Islet of Langerhans (tissue), 1 donor: ENCODE data around the gene TNFSF12.

Source experiments
- FAIRE-seq: peaks from one replicate; lab custom pipeline; 2011; peaks lifted over from hg19 to GRCh38; lab: Jason Lieb, UNC

The TNFSF12 gene

DNA sequence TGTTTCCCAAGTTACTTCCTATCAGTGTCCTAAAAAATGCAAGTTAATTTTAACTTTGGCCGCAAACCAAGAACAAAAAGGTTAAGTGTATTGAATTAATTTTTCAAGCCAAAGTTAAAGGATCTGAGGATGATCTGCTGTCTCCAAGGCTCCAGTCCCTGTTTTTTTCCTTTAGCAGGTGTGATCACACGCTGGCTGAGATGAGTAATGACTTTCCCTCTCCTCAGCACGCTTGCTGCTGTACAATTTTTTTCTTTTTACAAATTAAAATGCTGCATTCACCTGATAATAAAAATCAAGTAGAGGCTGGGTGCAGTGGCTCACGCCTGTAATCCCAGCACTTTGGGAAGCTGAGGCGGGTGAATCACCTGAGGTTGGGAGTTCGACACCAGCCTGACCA is 3.9 kb upstream of the TNFSF12 start:
- FAIRE-seq = no peak

GRCh38 chr17:7549401-7550055 is 670 bp downstream of the TNFSF12 start:
- FAIRE-seq = no peak

GRCh38 chr17:7550344-7550743 is 1.5 kb downstream of the TNFSF12 start:
- FAIRE-seq = no peak

DNA sequence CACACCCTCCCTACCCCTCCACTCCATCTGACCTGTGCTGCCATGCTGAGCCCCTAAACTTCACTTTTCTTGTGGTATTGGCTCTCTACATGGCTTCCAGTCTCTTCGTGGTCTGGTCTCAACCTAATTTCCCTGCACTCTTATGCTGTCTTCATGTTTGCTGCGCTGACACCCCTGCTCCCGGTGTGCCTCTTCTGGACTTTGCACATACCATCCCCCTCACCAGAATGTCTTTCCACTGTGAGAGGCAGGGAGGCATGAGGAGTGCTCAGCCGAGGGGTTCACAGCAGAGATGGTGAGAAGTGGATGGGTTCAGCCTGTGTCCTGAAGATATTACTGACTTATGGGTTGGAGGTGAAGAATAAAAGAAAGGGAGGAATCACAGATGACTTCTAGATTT is 2.5 kb downstream of the TNFSF12 start:
- FAIRE-seq = no peak

GRCh38 chr17:7552621-7553051 is 3.8 kb downstream of the TNFSF12 start:
- FAIRE-seq = no peak

GRCh38 chr17:7553356-7553755 is 4.5 kb downstream of the TNFSF12 start:
- no peak for FAIRE-seq

DNA sequence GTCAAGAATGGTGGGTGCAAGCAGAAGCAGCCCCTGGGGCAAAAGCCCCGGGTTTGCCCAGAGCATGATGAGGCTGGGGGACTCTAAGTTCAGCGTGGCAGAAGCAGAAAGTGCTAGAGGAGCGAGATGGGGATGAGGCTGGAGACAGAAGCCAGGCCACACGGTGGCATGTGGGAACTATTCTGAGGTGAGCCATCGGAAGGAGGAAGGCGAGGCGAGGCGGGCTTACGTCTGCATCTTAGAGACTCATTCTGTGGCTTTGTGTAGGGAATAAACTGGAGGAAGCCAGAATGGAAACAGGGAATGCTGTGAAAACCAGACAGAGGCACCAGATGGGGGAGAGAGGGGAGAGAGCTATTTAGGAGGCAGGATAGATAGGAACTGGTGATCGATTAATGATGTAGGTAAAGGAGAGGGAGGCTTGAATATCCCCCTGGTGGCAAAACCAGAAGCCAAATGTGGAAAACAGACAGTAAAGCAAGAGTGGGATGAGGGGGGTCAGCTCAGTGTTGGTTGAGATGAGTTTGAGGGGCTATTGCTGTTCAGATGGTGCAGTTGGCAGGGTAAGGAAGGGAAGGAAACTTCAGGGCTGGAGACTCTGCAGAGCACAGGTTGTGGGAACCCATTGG is 6.6 kb downstream of the TNFSF12 start:
- FAIRE-seq = no peak

DNA sequence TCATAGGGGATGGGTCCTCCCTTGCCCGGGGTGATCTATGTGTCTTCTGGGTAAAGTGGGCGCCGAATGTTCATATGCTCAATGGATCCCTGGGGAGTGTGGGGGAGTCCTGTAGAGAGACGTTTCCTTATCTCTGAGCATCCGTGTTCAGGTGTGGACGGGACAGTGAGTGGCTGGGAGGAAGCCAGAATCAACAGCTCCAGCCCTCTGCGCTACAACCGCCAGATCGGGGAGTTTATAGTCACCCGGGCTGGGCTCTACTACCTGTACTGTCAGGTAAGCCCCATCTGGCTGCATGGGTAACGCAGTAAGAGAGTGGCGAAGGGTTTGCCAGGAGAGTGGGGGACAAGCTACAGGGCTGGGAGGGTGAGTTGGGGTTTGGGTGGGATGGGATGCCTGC is 7.8 kb downstream of the TNFSF12 start:
- no peak for FAIRE-seq

DNA sequence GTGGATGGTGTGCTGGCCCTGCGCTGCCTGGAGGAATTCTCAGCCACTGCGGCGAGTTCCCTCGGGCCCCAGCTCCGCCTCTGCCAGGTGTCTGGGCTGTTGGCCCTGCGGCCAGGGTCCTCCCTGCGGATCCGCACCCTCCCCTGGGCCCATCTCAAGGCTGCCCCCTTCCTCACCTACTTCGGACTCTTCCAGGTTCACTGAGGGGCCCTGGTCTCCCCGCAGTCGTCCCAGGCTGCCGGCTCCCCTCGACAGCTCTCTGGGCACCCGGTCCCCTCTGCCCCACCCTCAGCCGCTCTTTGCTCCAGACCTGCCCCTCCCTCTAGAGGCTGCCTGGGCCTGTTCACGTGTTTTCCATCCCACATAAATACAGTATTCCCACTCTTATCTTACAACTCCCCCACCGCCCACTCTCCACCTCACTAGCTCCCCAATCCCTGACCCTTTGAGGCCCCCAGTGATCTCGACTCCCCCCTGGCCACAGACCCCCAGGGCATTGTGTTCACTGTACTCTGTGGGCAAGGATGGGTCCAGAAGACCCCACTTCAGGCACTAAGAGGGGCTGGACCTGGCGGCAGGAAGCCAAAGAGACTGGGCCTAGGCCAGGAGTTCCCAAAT is 8.4 kb downstream of the TNFSF12 start:
- FAIRE-seq = no peak

DNA sequence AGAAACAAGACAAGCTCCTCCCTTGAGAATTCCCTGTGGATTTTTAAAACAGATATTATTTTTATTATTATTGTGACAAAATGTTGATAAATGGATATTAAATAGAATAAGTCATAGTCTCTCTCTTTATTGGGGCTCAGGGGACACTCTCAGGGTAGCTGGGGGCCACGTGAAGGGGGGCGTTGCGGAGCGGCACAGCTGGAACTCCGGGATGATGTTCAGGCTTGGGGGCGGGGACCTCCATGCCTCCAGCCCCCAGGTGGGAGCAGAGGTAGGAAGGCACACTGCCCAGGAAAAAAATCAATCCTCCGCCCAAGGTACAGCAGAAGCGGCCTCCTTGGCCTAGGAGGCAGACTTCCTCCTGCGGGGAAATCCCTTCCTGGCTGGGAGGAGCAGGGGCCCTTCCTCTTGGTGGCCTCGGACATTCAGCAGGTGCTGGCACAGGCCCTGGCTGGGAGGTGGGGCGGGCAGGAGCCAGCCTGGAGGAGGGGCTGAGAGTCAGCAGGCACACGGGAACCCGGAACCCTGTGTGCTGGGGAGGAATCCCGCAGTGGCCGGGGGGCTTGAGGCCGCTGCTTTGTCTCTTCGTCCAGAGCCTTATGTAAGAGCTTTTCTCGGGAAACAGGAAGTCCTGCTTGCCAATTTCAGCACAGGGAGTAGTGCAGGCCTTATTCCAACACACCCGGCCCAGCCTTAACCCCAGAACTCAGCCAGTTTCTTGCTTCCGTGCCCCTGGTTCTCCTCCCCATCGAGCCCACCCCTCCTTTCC is 9.1 kb downstream of the TNFSF12 start:
- FAIRE-seq = no peak

DNA sequence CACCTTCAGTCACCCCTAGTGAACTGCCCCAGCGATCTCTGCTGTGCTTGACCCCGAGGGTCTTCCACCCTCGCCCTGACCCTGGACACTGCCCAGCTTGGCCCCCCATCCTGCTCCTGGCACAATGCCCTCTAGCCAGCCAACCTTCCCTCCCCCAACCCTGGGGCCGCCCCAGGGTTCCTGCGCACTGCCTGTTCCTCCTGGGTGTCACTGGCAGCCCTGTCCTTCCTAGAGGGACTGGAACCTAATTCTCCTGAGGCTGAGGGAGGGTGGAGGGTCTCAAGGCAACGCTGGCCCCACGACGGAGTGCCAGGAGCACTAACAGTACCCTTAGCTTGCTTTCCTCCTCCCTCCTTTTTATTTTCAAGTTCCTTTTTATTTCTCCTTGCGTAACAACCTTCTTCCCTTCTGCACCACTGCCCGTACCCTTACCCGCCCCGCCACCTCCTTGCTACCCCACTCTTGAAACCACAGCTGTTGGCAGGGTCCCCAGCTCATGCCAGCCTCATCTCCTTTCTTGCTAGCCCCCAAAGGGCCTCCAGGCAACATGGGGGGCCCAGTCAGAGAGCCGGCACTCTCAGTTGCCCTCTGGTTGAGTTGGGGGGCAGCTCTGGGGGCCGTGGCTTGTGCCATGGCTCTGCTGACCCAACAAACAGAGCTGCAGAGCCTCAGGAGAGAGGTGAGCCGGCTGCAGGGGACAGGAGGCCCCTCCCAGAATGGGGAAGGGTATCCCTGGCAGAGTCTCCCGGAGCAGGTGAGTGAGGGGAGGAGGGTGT is 9.9 kb downstream of the TNFSF12 start, which contains the start of gene TNFSF13:
TSS of gene TNFSF13 (plus strand) at position 207 of the 776 bp plus-strand sequence. CDS start at position 497, 290 bp downstream.
- no peak for FAIRE-seq

DNA sequence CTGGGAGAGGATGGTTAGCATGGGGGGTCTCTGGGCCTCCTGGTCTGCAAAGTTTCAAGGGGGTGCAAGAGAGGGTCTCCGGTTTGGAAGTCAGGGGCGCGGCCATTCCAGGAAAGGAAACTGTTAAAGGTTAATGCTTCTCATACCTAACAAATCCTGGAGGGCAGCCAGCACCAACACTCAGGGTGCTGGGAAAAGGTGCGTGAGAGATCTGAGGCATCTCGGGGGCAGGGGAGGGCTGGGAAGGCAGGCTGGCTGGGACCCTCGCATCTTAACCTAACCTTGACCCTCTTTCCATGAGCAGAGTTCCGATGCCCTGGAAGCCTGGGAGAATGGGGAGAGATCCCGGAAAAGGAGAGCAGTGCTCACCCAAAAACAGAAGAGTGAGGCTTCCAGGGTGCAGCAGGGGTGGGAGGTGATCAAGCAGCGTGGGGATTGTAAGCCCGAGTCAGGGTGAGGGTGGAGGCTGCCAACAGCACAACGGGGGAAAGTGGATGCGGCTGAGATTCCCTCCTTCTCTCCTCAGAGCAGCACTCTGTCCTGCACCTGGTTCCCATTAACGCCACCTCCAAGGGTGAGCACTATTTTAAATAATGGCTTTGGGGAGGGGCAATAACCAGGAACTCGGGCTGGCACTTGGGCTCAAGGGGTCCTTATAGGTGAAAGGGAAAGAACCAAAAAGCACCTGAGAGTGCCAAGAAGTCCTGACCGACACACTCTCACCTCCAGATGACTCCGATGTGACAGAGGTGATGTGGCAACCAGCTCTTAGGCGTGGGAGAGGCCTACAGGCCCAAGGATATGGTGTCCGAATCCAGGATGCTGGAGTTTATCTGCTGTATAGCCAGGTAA is 10.7 kb downstream of the TNFSF12 start:
- FAIRE-seq = no peak

DNA sequence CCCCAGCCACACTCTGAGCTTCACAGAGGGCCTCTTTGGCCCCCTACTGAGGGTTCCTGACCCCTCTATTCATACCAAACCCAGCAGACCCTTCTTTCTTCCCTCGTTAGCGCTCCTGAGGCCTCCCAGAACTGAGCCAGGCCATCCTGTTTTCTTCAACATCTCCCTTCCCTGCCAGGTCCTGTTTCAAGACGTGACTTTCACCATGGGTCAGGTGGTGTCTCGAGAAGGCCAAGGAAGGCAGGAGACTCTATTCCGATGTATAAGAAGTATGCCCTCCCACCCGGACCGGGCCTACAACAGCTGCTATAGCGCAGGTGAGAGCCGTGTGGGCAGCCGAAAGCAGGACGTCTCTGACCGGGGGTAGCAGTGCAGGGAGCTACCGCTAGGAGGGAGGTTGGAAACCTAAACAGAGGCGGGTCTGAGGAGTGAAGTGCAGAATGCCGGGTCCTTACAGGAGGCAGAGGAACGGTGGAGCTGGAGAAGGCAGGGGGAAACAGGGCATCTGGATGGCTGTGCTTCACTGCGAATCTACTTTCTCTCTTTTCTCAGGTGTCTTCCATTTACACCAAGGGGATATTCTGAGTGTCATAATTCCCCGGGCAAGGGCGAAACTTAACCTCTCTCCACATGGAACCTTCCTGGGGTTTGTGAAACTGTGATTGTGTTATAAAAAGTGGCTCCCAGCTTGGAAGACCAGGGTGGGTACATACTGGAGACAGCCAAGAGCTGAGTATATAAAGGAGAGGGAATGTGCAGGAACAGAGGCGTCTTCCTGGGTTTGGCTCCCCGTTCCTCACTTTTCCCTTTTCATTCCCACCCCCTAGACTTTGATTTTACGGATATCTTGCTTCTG is 11.5 kb downstream of the TNFSF12 start:
- no peak for FAIRE-seq

GRCh38 chr17:7561028-7561575 is 12.2 kb downstream of the TNFSF12 start:
- no peak for FAIRE-seq

DNA sequence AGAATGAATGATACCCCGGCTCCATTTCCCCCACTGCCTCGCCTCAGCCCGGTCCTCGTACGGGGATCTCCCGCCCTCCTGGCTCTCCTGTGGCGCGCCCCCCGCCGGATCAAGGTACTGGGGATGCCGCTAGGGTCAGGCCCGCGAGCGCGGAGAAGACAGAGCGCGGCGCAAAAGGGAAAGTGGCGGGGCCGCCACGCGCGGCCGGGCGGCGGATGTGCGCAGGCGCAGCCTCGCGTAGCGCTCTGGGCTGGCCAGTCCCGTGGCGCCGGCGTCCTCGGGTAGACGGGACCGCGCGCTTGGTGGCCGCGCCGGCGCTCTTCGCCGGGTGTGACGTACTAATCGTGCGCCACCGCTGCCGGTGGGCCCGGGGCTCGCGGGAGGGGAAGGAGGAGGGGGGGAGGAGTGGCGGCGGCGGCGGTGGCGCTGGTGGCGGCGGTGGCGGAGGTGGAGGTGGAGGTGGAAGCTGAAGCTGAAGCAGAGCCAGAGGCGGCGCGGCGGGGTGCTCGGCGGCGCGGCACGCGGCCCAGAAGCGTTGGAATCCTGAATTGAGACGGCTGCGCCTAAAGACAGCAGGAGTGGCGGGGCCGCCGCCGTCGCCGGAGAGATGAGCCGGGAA is 12.8 kb downstream of the TNFSF12 start, which contains the start of gene SENP3:
TSS of gene SENP3 (plus strand) at position 331 of the 619 bp plus-strand sequence. CDS start 1,158 bp downstream, outside the sequence.
- FAIRE-seq = no peak

GRCh38 chr17:7562208-7562605 is 13.3 kb downstream of the TNFSF12 start:
- no peak for FAIRE-seq

GRCh38 chr17:7563115-7563869 is 14.4 kb downstream of the TNFSF12 start:
- FAIRE-seq = no peak

GRCh38 chr17:7569571-7569970 is 20.7 kb downstream of the TNFSF12 start:
- FAIRE-seq = no peak
